ENCODE results near the gene AJAP1. TPM values are rescaled to one million over a fixed set of nuclear protein-coding genes. Genes with fewer than 3 reads are reported as not detected.

Gene AJAP1
- total and polyA plus RNA-seq, 10 of the 15 experiments (the other 5 are each of a cell fraction or from before 2014, with no cell fraction given) = not detected

- Histone ChIP-seq H3K4me1 (ENCODE audit: control insufficient read depth, insufficient read depth, low read length) (no peaks in the 10 kb centered on the region), H2AFZ (ENCODE audit: control insufficient read depth, low read depth, low read length) (no peak overlapping the region), H3K36me3 (ENCODE audit: control insufficient read depth in 2 of 2, insufficient read depth in 2 of 2, low read length in 1 of 2) (no peaks in the 10 kb centered on the region), H3K4me3 (no peak overlapping the region), H3K27ac (ENCODE audit: control insufficient read depth, insufficient read depth) (no peak overlapping the region), H3K27me3 (replicated peaks in 1 of 2; ENCODE audit: control insufficient read depth in 2 of 2, insufficient read depth in 2 of 2, low read length in 1 of 2) (no peaks in the 10 kb centered on the region), H3K4me2 (ENCODE audit: control insufficient read depth, insufficient read depth) (no peak overlapping the region), H3K9ac (ENCODE audit: control insufficient read depth, insufficient read depth, low read length) (no peak overlapping the region), H3K9me3 (replicated peaks; ENCODE audit: control insufficient read depth, insufficient read depth, low read length) (no peaks in the 10 kb centered on the region), H4K20me1 (ENCODE audit: control insufficient read depth, insufficient read depth) (no peaks in the 10 kb centered on the region), H3K79me2 (ENCODE audit: control insufficient read depth, insufficient read depth, low read length) (no peaks in the 10 kb centered on the region)
- no TSS peak for BruUV-seq (replicated peaks)
- ATAC-seq (no peak), FAIRE-seq (no peak), DNase-seq (ENCODE audit: low read depth, low spot score) (no peak)
- 2% methylated on average over 5 of the region's 5 CpGs for WGBS (ENCODE audit: insufficient coverage, insufficient replicate concordance, low lambda C conversion rate, missing lambda C conversion rate)
- TF ChIP-seq, protein P1, sequence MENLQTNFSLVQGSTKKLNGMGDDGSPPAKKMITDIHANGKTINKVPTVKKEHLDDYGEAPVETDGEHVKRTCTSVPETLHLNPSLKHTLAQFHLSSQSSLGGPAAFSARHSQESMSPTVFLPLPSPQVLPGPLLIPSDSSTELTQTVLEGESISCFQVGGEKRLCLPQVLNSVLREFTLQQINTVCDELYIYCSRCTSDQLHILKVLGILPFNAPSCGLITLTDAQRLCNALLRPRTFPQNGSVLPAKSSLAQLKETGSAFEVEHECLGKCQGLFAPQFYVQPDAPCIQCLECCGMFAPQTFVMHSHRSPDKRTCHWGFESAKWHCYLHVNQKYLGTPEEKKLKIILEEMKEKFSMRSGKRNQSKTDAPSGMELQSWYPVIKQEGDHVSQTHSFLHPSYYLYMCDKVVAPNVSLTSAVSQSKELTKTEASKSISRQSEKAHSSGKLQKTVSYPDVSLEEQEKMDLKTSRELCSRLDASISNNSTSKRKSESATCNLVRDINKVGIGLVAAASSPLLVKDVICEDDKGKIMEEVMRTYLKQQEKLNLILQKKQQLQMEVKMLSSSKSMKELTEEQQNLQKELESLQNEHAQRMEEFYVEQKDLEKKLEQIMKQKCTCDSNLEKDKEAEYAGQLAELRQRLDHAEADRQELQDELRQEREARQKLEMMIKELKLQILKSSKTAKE (IDR thresholded peaks at IDR 0.05; ENCODE audit: low read depth, poor library complexity, severe bottlenecking) = no peak
- TF ChIP-seq EP300 (IDR thresholded peaks at IDR 0.05; ENCODE audit: borderline replicate concordance in 1 of 2, control insufficient read depth in 1 of 2, low read depth in 2 of 2, low read length in 2 of 2) (no peak), ZZZ3 (IDR thresholded peaks at IDR 0.05; ENCODE audit: control insufficient read depth, insufficient read length, low read depth) (no peak)
- SMC1A ChIA-PET (ENCODE audit: uncharacterized antibody, unreplicated experiment) = no interaction called here
- POLR2A ChIA-PET = no interaction called here
- intact Hi-C loops (cut with micrococcal nuclease; ENCODE audit: unreplicated experiment) (no loop called here), in situ Hi-C loops (cut with MboI) (no loop called here)
- CTCF ChIA-PET = no interaction called here
- RAD21 ChIA-PET (ENCODE audit: unreplicated experiment) = no interaction called here
These were observed 19.7 kb downstream of the AJAP1 start for GRCh38 chr1:4674117-4674516.

- 36% methylated on average over 13 of the region's 13 CpGs for WGBS (ENCODE audit: insufficient coverage, insufficient replicate concordance, low lambda C conversion rate, missing lambda C conversion rate)
- no peaks in the 10 kb centered on the region for H4K20me1 ChIP-seq (ENCODE audit: control insufficient read depth, insufficient read depth)
- ChIA-PET POLR2A (no interaction called here), SMC1A (ENCODE audit: uncharacterized antibody, unreplicated experiment) (no interaction called here), RAD21 (ENCODE audit: unreplicated experiment) (no interaction called here), CTCF (no interaction called here)
- no TSS peak for BruUV-seq (replicated peaks)
- no peak for ATAC-seq
- intact Hi-C loops (cut with micrococcal nuclease; ENCODE audit: unreplicated experiment) (no loop called here), in situ Hi-C loops (cut with MboI) (no loop called here)
- H3K9ac ChIP-seq (ENCODE audit: control insufficient read depth, insufficient read depth, low read length) = no peak overlapping the region
- H3K4me1 ChIP-seq (ENCODE audit: control insufficient read depth, insufficient read depth, low read length) = no peaks in the 10 kb centered on the region
- H3K27me3 ChIP-seq (replicated peaks in 1 of 2; ENCODE audit: control insufficient read depth in 2 of 2, insufficient read depth in 2 of 2, low read length in 1 of 2) = no peaks in the 10 kb centered on the region
- no peak overlapping the region for H3K4me2 ChIP-seq (ENCODE audit: control insufficient read depth, insufficient read depth)
- DNase-seq (ENCODE audit: low read depth, low spot score) = no peak
- no peaks in the 10 kb centered on the region for H3K9me3 ChIP-seq (replicated peaks; ENCODE audit: control insufficient read depth, insufficient read depth, low read length)
- no peak overlapping the region for H3K27ac ChIP-seq (ENCODE audit: control insufficient read depth, insufficient read depth)
- no peaks in the 10 kb centered on the region for H3K36me3 ChIP-seq (ENCODE audit: control insufficient read depth in 2 of 2, insufficient read depth in 2 of 2, low read length in 1 of 2)
- H3K4me3 ChIP-seq = no peak overlapping the region
- no peak for FAIRE-seq
- H3K79me2 ChIP-seq (ENCODE audit: control insufficient read depth, insufficient read depth, low read length) = no peaks in the 10 kb centered on the region
- no peak overlapping the region for H2AFZ ChIP-seq (ENCODE audit: control insufficient read depth, low read depth, low read length)
- TF ChIP-seq, protein P2, sequence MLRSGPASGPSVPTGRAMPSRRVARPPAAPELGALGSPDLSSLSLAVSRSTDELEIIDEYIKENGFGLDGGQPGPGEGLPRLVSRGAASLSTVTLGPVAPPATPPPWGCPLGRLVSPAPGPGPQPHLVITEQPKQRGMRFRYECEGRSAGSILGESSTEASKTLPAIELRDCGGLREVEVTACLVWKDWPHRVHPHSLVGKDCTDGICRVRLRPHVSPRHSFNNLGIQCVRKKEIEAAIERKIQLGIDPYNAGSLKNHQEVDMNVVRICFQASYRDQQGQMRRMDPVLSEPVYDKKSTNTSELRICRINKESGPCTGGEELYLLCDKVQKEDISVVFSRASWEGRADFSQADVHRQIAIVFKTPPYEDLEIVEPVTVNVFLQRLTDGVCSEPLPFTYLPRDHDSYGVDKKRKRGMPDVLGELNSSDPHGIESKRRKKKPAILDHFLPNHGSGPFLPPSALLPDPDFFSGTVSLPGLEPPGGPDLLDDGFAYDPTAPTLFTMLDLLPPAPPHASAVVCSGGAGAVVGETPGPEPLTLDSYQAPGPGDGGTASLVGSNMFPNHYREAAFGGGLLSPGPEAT (IDR thresholded peaks at IDR 0.05; ENCODE audit: low read depth) = no peak
- TF ChIP-seq POLR2AphosphoS2 (IDR thresholded peaks at IDR 0.05; ENCODE audit: low read depth, low read length) = no peak
- TF ChIP-seq STAT1 (conservative IDR thresholded peaks at IDR 0.05) = no peak
- no peak for TF ChIP-seq RUNX3 (IDR thresholded peaks at IDR 0.05; ENCODE audit: low read length)
- no peak for TF ChIP-seq KDM1A (IDR thresholded peaks at IDR 0.05; ENCODE audit: borderline replicate concordance)
- TF ChIP-seq PAX5 (IDR thresholded peaks at IDR 0.05; ENCODE audit: borderline replicate concordance, low read depth, low read length) = no peak
- no peak for TF ChIP-seq RB1 (IDR thresholded peaks at IDR 0.05; ENCODE audit: borderline replicate concordance)
- TF ChIP-seq, protein P3, sequence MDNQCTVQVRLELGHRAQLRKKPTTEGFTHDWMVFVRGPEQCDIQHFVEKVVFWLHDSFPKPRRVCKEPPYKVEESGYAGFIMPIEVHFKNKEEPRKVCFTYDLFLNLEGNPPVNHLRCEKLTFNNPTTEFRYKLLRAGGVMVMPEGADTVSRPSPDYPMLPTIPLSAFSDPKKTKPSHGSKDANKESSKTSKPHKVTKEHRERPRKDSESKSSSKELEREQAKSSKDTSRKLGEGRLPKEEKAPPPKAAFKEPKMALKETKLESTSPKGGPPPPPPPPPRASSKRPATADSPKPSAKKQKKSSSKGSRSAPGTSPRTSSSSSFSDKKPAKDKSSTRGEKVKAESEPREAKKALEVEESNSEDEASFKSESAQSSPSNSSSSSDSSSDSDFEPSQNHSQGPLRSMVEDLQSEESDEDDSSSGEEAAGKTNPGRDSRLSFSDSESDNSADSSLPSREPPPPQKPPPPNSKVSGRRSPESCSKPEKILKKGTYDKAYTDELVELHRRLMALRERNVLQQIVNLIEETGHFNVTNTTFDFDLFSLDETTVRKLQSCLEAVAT (IDR thresholded peaks at IDR 0.05) = no peak
- TF ChIP-seq USF1 (IDR thresholded peaks at IDR 0.05; ENCODE audit: borderline replicate concordance, extremely low read length, insufficient read depth, low read depth, low read length) = no peak
These were observed 20.3 kb downstream of the AJAP1 start for GRCh38 chr1:4674676-4675075.
